ENCODE data around the gene OBI1.

- no peak for TF ChIP-seq POLR2A (IDR thresholded peaks at IDR 0.05; ENCODE audit: low read length)
- TF ChIP-seq GATA1 (IDR thresholded peaks at IDR 0.05; ENCODE audit: low read depth, low read length), result no peak
Measured at GRCh38 chr13:78686461-78686860, 27.5 kb upstream of the OBI1 start.

Data from erythroblast (primary cell).